HCT116 (cell line): ENCODE measurements around the gene KCNK5. TPM values are rescaled to one million over a fixed set of nuclear protein-coding genes. Genes with fewer than 3 reads are reported as not detected.

Source experiments
- ATAC-seq: fragments of 200-7000 bp; cut with Tn5 transposase; 2 replicates; pipeline ENCODE4 v1.9.1; 2020; ENCODE audit warnings: mild to moderate bottlenecking, moderate library complexity
- BruUV-seq: library from RNA; stranded (reverse); fragments of 400-500 nt; replicated peaks from 2 replicates; lab custom pipeline; 2021; lab: Mats Ljungman, UMichigan
- CTCF ChIA-PET: fragments of 300-600 bp; sonication (Branson Sonifier 250); formaldehyde crosslinking; loops from one replicate; lab custom pipeline; 2021; ENCODE audit warnings: antibody characterized with exemption; lab: Charles Lee
- POLR2A ChIA-PET: fragments of 300-600, 350-600 bp; sonication (Branson Sonifier 250); formaldehyde crosslinking; loops from one replicate; lab custom pipeline; 2021; ENCODE audit warnings: antibody characterized with exemption; lab: Charles Lee
- RAD21 ChIA-PET, 2 experiments: fragments of 300-600 bp; sonication (Branson Sonifier 250); formaldehyde crosslinking; loops; one replicate each; lab custom pipeline; 2023; ENCODE audit warnings: low total read pairs in 2 of 2; ENCODE audit not compliant: uncharacterized antibody in 2 of 2, unreplicated experiment in 2 of 2, low non-redundant PET in 1 of 2; lab: Charles Lee
- DNase-seq: peaks from one replicate; pipeline ENCODE4 v3.0.0-alpha.2; 2010; ENCODE audit warnings: low read depth, low spot score
- H2AFZ ChIP-seq: fragments of 200-600 bp; shearing (Covaris generic), sonication (generic); 2 replicates; pipeline ENCODE4 v1.6.1; 2017; ENCODE audit warnings: low read depth, mixed run types, mixed read lengths, antibody characterized with exemption, low read length; ENCODE audit not compliant: poor library complexity, severe bottlenecking
- H3K27ac ChIP-seq: 2 replicates; pipeline ENCODE4 v1.5.1; 2012; ENCODE audit warnings: low read depth, low read length
- H3K27me3 ChIP-seq: fragments of 200-600 bp; sonication (generic); 2 replicates; pipeline ENCODE4 v1.6.1; 2016; ENCODE audit warnings: mixed run types, low read length, mixed read lengths; ENCODE audit not compliant: insufficient read depth
- H3K36me3 ChIP-seq, 2 experiments: fragments of 200-500 bp in 1 of 2; fragments of 200-600 bp in 1 of 2; sonication (Bioruptor generic) in 1 of 2; sonication (generic) in 1 of 2; 2 replicates each; pipeline versions ENCODE4 v1.5.1 to v1.6.1; 2014 to 2016; ENCODE audit warnings: low read length in 2 of 2, inconsistent platforms in 1 of 2, mixed read lengths in 1 of 2, mixed run types in 1 of 2; ENCODE audit not compliant: insufficient read depth in 2 of 2, control insufficient read depth in 1 of 2
- H3K4me1 ChIP-seq, 2 experiments: fragments of 200-600 bp in 1 of 2; sonication (generic) in 1 of 2; 2 replicates each; pipeline versions ENCODE4 v1.5.1 to v1.6.1; 2012 to 2017; ENCODE audit warnings: low read length in 2 of 2, inconsistent platforms in 1 of 2, mild to moderate bottlenecking in 1 of 2, mixed read lengths in 1 of 2, mixed run types in 1 of 2, moderate library complexity in 1 of 2; ENCODE audit not compliant: insufficient read depth in 2 of 2, control insufficient read depth in 1 of 2
- H3K4me2 ChIP-seq: fragments of 200-600 bp; sonication (generic); 2 replicates; pipeline ENCODE4 v1.6.1; 2017; ENCODE audit warnings: mixed run types, low read length, mixed read lengths
- H3K4me3 ChIP-seq, 2 experiments: fragments of 200-600 bp in 1 of 2; sonication (generic) in 1 of 2; replicated peaks in 1 of 2; 2 replicates each; pipeline ENCODE4 v1.5.1; 2011 to 2016; ENCODE audit warnings: low read length in 2 of 2, control low read depth in 1 of 2, low read depth in 1 of 2, mild to moderate bottlenecking in 1 of 2, mixed read lengths in 1 of 2, mixed run types in 1 of 2
- H3K79me2 ChIP-seq: fragments of 200-600 bp; sonication (generic); 2 replicates; pipeline ENCODE4 v1.6.1; 2017; ENCODE audit warnings: mild to moderate bottlenecking, mixed run types, low read length, moderate library complexity, mixed read lengths; ENCODE audit not compliant: insufficient read depth
- H3K9ac ChIP-seq: fragments of 200-600 bp; sonication (generic); 2 replicates; pipeline ENCODE4 v1.6.1; 2016; ENCODE audit warnings: low read length, mixed read lengths
- H3K9me2 ChIP-seq: fragments of 200-600 bp; sonication (generic), shearing (Covaris generic); 2 replicates; pipeline ENCODE4 v1.6.1; 2017; ENCODE audit warnings: mixed run types, mild to moderate bottlenecking, moderate library complexity; ENCODE audit not compliant: insufficient read depth
- H3K9me3 ChIP-seq, 2 experiments: fragments of 200-500 bp in 1 of 2; fragments of 200-600 bp in 1 of 2; sonication (Bioruptor generic) in 1 of 2; sonication (generic) in 1 of 2; 2 replicates each; pipeline ENCODE4 v1.6.1; 2014 to 2017; ENCODE audit warnings: low read length in 2 of 2, mixed read lengths in 2 of 2, inconsistent platforms in 1 of 2, low read depth in 1 of 2, mild to moderate bottlenecking in 1 of 2, mixed run types in 1 of 2, moderate library complexity in 1 of 2; ENCODE audit not compliant: control insufficient read depth in 1 of 2, insufficient read depth in 1 of 2
- H4K20me1 ChIP-seq: fragments of 200-600 bp; sonication (generic), shearing (Covaris generic); 2 replicates; pipeline ENCODE4 v1.6.1; 2017; ENCODE audit warnings: mixed run types, mild to moderate bottlenecking, moderate library complexity; ENCODE audit not compliant: insufficient read depth
- ATF3 ChIP-seq: IDR thresholded peaks from 2 replicates; pipeline ENCODE4 v1.6.1; 2012
- CBX3 ChIP-seq: IDR thresholded peaks from 2 replicates; pipeline ENCODE4 v1.6.1; 2012; ENCODE audit warnings: low read depth
- CEBPB ChIP-seq: IDR thresholded peaks from 2 replicates; pipeline ENCODE4 v1.6.1; 2012; ENCODE audit warnings: low read depth
- CTCF ChIP-seq, 3 experiments: fragments of 200-600 bp in 1 of 3; sonication (generic) in 1 of 3; IDR thresholded peaks in 2 of 3; conservative IDR thresholded peaks in 1 of 3; 2 replicates each; pipeline ENCODE4 v1.5.1; 2012 to 2017; ENCODE audit warnings: low read depth in 2 of 3, low read length in 2 of 3, antibody characterized with exemption in 1 of 3, borderline replicate concordance in 1 of 3, control low read depth in 1 of 3, mild to moderate bottlenecking in 1 of 3, mixed read lengths in 1 of 3, mixed run types in 1 of 3, moderate library complexity in 1 of 3; ENCODE audit not compliant: insufficient read depth in 1 of 3
- EGR1 ChIP-seq: IDR thresholded peaks from 2 replicates; pipeline ENCODE4 v1.6.1; 2012; ENCODE audit warnings: low read depth
- EZH2phosphoT487 ChIP-seq: fragments of 200-600 bp; IDR thresholded peaks from 2 replicates; pipeline ENCODE4 v1.6.1; 2018; ENCODE audit warnings: antibody characterized with exemption, borderline replicate concordance
- FOSL1 ChIP-seq: IDR thresholded peaks from 2 replicates; pipeline ENCODE4 v1.6.1; 2012; ENCODE audit warnings: low read depth
- MAX ChIP-seq: IDR thresholded peaks from 2 replicates; pipeline ENCODE4 v1.6.1; 2012
- POLR2A ChIP-seq: IDR thresholded peaks from 2 replicates; pipeline ENCODE4 v1.7.0; 2011; ENCODE audit warnings: borderline replicate concordance; ENCODE audit not compliant: insufficient read depth, insufficient read length; ENCODE audit errors: extremely low read depth
- POLR2AphosphoS5 ChIP-seq: IDR thresholded peaks from 2 replicates; pipeline ENCODE4 v1.6.1; 2011; ENCODE audit warnings: mild to moderate bottlenecking, low read depth, low read length, moderate library complexity
- RAD21 ChIP-seq: IDR thresholded peaks from 2 replicates; pipeline ENCODE4 v1.6.1; 2012; ENCODE audit warnings: low read depth, mild to moderate bottlenecking
- REST ChIP-seq: IDR thresholded peaks from 2 replicates; pipeline ENCODE4 v1.6.1; 2012; ENCODE audit warnings: low read depth
- SP1 ChIP-seq: IDR thresholded peaks from 2 replicates; pipeline ENCODE4 v1.6.1; 2012; ENCODE audit warnings: low read depth
- SRF ChIP-seq: IDR thresholded peaks from 2 replicates; pipeline ENCODE4 v1.6.1; 2012; ENCODE audit warnings: low read depth
- YY1 ChIP-seq: IDR thresholded peaks from 2 replicates; pipeline ENCODE4 v1.6.1; 2011; ENCODE audit warnings: low read length, low read depth, moderate library complexity, mild to moderate bottlenecking; ENCODE audit not compliant: insufficient replicate concordance; ENCODE audit errors: extremely low read depth
- ZBTB33 ChIP-seq: IDR thresholded peaks from 2 replicates; pipeline ENCODE4 v1.6.1; 2011; ENCODE audit warnings: mild to moderate bottlenecking, low read length, moderate library complexity; ENCODE audit not compliant: insufficient replicate concordance; ENCODE audit errors: extremely low read depth
- ZNF274 ChIP-seq: fragments of 200-500 bp; sonication (Bioruptor generic); IDR thresholded peaks from 2 replicates; pipeline ENCODE4 v1.6.1; 2014; ENCODE audit warnings: mild to moderate bottlenecking, low read depth, low read length, inconsistent platforms
- intact Hi-C: fragments of 100-400 bp; cut with micrococcal nuclease; formaldehyde crosslinking; loops from 2 replicates; pipeline ENCODE4 v1.10.0; 2022
- total RNA-seq: library from RNA; stranded (reverse); gene quantifications from one replicate; pipeline ENCODE4 v1.2.1, GENCODE V29; 2021; ENCODE audit not compliant: unreplicated experiment

KCNK5 gene
- total RNA-seq, 1 experiment from 2014 or later: 9.5 TPM

- TF ChIP-seq EZH2phosphoT487 (no peak), CTCF (IDR thresholded peaks at IDR 0.05 in 2 of 3, conservative IDR thresholded peaks at IDR 0.05 in 1 of 3; ENCODE audit: borderline replicate concordance in 1 of 3, insufficient read depth in 1 of 3, low read depth in 2 of 3, low read length in 2 of 3) (no peak), ATF3 (no peak), CEBPB (no peak), POLR2A (no peak), SP1 (no peak), YY1 (no peak), RAD21 (no peak), REST (no peak), ZNF274 (no peak), CBX3 (no peak), FOSL1 (no peak), MAX (no peak), ZBTB33 (no peak), EGR1 (no peak), POLR2AphosphoS5 (no peak), SRF (no peak)
- ATAC-seq: no peak
- no peak for DNase-seq
- intact Hi-C loops: no loop called here
- Histone ChIP-seq H3K36me3 (no peaks in the 10 kb centered on the region), H3K4me1 (no peaks in the 10 kb centered on the region), H3K79me2 (no peaks in the 10 kb centered on the region), H4K20me1 (no peaks in the 10 kb centered on the region), H3K4me3 (no peak overlapping the region), H3K4me2 (no peak overlapping the region), H2AFZ (no peak overlapping the region), H3K9ac (no peak overlapping the region), H3K27ac (no peak overlapping the region), H3K9me3 (no peaks in the 10 kb centered on the region), H3K27me3 (no peaks in the 10 kb centered on the region), H3K9me2 (no peaks in the 10 kb centered on the region)
- no TSS peak for BruUV-seq
- CTCF ChIA-PET: no interaction called here
- POLR2A ChIA-PET: no interaction called here
- RAD21 ChIA-PET: no interaction called here
Measured at GRCh38 chr6:39268721-39269120, 39.4 kb upstream of the KCNK5 start.
